BE2C (cell line): ENCODE measurements around the gene GCNT1.
"Not testable (repeated sequence)": the region's sequence is repeated elsewhere in the genome, so short reads cannot be mapped to it uniquely, and the experiment has no call there.

Experiments used
- DNase-seq: peaks from one replicate; pipeline ENCODE4 v3.0.0-alpha.2; 2020
- H3K27me3 ChIP-seq: fragments of 250-450 bp; sonication (Bioruptor Pico); 2 replicates; pipeline ENCODE4 v1.5.1; 2020; ENCODE audit warnings: mild to moderate bottlenecking
- H3K36me3 ChIP-seq: fragments of 250-450 bp; sonication (Bioruptor Pico); 2 replicates; pipeline ENCODE4 v1.5.1; 2020; ENCODE audit warnings: mild to moderate bottlenecking
- H3K4me1 ChIP-seq: fragments of 250-450 bp; sonication (Bioruptor Pico); 2 replicates; pipeline ENCODE4 v1.5.1; 2020
- H3K4me3 ChIP-seq: 2 replicates; pipeline ENCODE4 v1.5.1; 2011; ENCODE audit warnings: low read depth, low read length
- H3K9me3 ChIP-seq: fragments of 250-450 bp; sonication (Bioruptor Pico); 2 replicates; pipeline ENCODE4 v1.5.1; 2020
- CTCF ChIP-seq: IDR thresholded peaks from 2 replicates; pipeline ENCODE4 v1.5.1; 2012; ENCODE audit warnings: mild to moderate bottlenecking, low read depth, low read length

Gene GCNT1

GRCh38 chr9:76475686-76476085, 16.7 kb downstream of the GCNT1 start:
- no peaks in the 10 kb centered on the region for H3K36me3 ChIP-seq
- no peak overlapping the region for H3K4me3 ChIP-seq

GRCh38 chr9:76477818-76478217, 18.8 kb downstream of the GCNT1 start:
- not testable (repeated sequence) for H3K36me3 ChIP-seq, H3K4me3 ChIP-seq, H3K27me3 ChIP-seq, DNase-seq, H3K4me1 ChIP-seq, H3K9me3 ChIP-seq

More at GRCh38 chr9:76475686-76476085, 16.7 kb downstream of the GCNT1 start:
- Histone ChIP-seq H3K27me3 (0 out of 2 replicates have a peak, but pooled peaks cover 8% of the 10 kb centered on the region), H3K4me1 (no peaks in the 10 kb centered on the region), H3K9me3 (no peaks in the 10 kb centered on the region)
- DNase-seq, result no peak
- no peak for TF ChIP-seq CTCF

GRCh38 chr9:76478226-76478625, 19.2 kb downstream of the GCNT1 start:
- no peak for DNase-seq
- TF ChIP-seq CTCF, result no peak
- Histone ChIP-seq H3K9me3 (no peaks in the 10 kb centered on the region), H3K36me3 (no peaks in the 10 kb centered on the region), H3K4me3 (no peak overlapping the region), H3K27me3 (0 out of 2 replicates have a peak, but pooled peaks cover 8% of the 10 kb centered on the region), H3K4me1 (no peaks in the 10 kb centered on the region)

DNA sequence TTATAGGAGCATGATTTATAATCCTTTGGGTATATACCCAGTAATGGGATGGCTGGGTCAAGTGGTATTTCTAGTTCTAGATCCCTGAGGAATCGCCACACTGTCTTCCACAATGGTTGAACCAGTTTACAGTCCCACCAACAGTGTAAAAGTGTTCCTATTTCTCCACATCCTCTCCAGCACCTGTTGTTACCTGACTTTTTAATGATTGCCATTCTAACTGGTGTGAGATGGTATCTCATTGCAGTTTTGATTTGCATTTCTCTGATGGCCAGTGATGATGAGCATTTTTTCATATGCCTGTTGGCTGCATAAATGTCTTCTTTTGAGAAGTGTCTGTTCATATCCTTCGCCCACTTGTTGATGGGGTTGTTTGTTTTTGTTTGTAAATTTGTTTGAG, 20.4 kb downstream of the GCNT1 start:
- H3K4me3 ChIP-seq, H3K9me3 ChIP-seq, H3K36me3 ChIP-seq, DNase-seq, H3K27me3 ChIP-seq, H3K4me1 ChIP-seq: not testable (repeated sequence)

- Histone ChIP-seq H3K4me3 (no peak overlapping the region), H3K9me3 (no peaks in the 10 kb centered on the region), H3K4me1 (no peaks in the 10 kb centered on the region), H3K36me3 (no peaks in the 10 kb centered on the region), H3K27me3 (no peaks in the 10 kb centered on the region)
- no peak for TF ChIP-seq CTCF
- no peak for DNase-seq
Measured at GRCh38 chr9:76486151-76486550, 27.2 kb downstream of the GCNT1 start.

DNA sequence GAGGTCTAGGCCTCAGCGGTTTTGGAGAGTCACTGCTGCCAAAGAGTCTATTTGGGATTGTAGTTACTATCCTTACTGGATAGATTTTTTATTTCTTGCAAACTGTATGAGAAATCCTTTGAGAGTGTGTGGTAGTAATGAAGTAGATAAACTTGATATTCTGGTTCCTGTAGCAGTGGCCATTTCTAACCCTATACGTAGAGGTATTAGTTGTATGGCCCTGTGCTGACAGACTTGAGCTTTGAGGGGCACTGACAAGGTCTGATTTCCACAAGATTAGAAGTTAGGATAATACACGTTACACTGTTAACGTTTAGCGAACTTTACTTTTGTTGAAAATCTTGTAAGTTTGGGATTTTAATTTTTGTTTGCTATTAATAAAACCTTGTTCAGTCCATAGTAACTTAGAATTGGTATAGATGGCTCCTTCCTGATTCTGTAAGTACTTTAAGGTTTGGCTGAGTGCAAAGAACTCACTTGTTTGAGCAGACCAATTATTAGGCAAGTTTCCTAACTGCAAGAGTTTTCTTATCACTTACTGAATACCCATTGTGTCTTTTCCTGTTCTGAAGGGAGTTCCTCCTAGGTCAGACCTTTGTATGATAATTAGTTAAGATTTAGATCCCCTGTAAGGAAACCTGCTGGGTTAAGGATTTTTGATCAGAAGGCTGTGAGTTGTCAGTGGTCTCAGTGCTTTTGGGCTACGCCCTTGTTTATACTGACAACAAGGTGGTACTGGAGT, 31.4 kb downstream of the GCNT1 start:
- H3K4me1 ChIP-seq, result no peaks in the 10 kb centered on the region
- H3K27me3 ChIP-seq, result no peaks in the 10 kb centered on the region
- no peak for DNase-seq
- H3K9me3 ChIP-seq, result no peaks in the 10 kb centered on the region
- no peak overlapping the region for H3K4me3 ChIP-seq
- no peak for TF ChIP-seq CTCF
- no peaks in the 10 kb centered on the region for H3K36me3 ChIP-seq

- not testable (repeated sequence) for H3K4me1 ChIP-seq, H3K36me3 ChIP-seq, H3K27me3 ChIP-seq, H3K9me3 ChIP-seq, H3K4me3 ChIP-seq, DNase-seq
Measured at GRCh38 chr9:76491056-76491455, 32.1 kb downstream of the GCNT1 start.

DNA sequence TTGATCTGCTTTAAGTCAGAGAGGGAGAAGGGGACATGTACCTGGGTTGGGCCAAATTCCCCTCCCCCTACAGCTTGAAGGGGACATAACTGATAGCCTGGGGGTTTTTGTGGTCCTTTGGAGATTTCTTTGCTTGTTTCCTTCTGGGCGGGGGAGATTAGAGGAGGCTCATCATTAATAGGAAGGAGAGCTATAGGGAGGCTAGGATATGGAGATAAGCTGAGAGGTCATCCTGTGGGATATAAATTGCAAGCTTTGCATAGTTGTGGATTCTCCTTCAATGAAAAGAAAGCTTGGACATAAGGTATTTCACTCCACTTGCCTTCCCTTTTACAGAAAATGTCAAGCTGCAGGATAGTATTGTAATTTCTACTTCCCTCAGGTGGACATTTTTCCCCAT, 34.5 kb downstream of the GCNT1 start:
- not testable (repeated sequence) for H3K36me3 ChIP-seq, H3K9me3 ChIP-seq, H3K4me1 ChIP-seq, H3K27me3 ChIP-seq, H3K4me3 ChIP-seq, DNase-seq
